ENCODE measurements around the gene ACVR1. TPM values are rescaled to one million over a fixed set of nuclear protein-coding genes. Genes with fewer than 3 reads are reported as not detected.

The ACVR1 gene
- total RNA-seq, 1 donor from 2014 or later: 34.4 TPM

DNA sequence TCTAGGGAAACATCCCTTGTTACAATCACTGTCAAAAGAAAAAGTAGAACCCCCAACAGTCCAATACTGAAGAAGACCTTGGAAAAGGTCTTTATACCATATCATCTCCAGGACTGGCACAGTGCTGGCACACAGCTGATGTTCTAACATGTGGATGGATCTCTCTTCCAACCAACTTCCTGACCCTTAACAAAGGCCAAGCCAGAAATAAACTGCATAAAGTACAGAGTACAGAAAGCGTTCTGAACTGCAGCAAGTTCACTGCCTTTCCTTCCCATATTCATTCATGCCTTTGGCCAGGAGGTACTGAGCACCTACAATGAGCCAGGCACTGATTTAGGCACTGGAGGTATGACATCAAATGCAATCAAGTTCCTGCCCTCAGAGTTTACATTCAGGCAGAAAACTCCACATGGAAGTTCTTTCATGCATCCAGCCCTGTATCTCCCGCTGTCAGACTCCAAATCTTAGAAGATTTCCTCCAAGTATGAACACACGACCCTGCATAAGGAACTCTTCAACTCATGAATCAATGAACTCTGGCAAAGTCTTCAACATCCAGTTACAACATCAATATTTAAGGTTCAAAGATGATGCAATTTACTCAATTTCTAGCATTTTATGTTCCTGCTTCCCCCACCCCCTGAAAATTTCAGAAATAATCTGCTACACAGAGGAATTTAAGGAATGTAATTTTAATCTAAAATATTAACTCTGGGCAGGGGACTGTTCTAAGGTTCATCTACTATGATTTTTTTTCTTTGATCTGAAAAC is 33.8 kb downstream of the ACVR1 start:
- Histone ChIP-seq H3K9me3 (no peaks in the 10 kb centered on the region), H3K4me1 (peaks cover 53% of the 10 kb centered on the region), H3K27ac (no peak overlapping the region), H3K4me3 (no peak overlapping the region), H3K27me3 (no peaks in the 10 kb centered on the region), H3K36me3 (no peaks in the 10 kb centered on the region)
- no peak for ATAC-seq
- intact Hi-C loops (cut with DNase I): no loop called here
- no peak for DNase-seq
- TF ChIP-seq, protein P1, sequence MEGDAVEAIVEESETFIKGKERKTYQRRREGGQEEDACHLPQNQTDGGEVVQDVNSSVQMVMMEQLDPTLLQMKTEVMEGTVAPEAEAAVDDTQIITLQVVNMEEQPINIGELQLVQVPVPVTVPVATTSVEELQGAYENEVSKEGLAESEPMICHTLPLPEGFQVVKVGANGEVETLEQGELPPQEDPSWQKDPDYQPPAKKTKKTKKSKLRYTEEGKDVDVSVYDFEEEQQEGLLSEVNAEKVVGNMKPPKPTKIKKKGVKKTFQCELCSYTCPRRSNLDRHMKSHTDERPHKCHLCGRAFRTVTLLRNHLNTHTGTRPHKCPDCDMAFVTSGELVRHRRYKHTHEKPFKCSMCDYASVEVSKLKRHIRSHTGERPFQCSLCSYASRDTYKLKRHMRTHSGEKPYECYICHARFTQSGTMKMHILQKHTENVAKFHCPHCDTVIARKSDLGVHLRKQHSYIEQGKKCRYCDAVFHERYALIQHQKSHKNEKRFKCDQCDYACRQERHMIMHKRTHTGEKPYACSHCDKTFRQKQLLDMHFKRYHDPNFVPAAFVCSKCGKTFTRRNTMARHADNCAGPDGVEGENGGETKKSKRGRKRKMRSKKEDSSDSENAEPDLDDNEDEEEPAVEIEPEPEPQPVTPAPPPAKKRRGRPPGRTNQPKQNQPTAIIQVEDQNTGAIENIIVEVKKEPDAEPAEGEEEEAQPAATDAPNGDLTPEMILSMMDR (IDR thresholded peaks at IDR 0.05): no peak

DNA sequence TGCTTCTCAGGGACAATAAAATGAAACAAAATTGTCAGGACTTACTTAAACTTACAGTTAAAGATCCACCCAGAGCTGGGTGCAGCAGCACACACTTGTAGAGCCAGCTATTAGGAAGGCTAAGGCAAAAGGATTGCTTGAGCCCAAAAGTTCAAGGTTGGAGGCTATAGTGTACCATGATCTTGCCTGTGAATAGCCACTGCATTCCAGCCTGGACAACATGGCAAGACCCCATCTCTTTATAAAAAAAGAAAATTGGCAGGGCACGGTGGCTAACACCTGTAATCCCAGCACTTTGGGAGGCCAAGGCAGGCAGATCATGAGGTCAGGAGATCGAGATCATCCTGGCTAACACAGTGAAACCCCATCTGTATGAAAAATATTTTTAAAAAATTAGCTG is 34.6 kb downstream of the ACVR1 start:
- Histone ChIP-seq H3K36me3 (no peaks in the 10 kb centered on the region), H3K27me3 (no peaks in the 10 kb centered on the region), H3K4me3 (no peak overlapping the region), H3K9me3 (no peaks in the 10 kb centered on the region), H3K4me1 (peaks cover 62% of the 10 kb centered on the region), H3K27ac (peak overlapping the region; percentile 3)
- intact Hi-C loops (cut with DNase I): no loop called here
- DNase-seq: no peak
- TF ChIP-seq, protein P1 (IDR thresholded peaks at IDR 0.05): no peak
- ATAC-seq: no peak

DNA sequence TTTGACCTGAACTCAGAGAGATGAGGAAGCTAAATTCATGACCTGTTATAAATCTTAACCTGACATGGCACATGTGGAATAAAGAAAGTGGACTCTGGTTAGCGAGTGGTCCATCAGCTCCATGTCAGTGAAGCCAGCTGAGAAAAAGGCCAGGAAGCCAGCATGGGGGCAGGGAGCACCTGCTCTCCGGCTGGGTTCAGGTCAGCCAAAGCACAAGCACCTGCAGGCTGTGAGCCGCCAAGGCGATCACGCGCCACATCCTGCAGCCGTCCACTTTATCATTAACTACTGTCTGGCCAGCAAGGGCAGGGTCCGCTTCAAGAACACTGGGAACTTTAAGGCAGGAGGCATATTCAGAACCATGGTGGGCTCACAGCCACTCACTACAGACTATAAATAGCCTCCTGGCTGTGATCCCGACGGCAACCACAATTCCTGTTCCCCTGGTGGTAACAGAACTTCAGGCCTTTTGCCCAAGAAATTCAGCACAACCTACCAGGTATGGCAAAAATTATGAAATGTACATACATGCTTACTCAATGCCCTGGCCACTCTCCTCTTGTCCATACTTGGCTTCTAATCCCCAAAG is 35.5 kb downstream of the ACVR1 start:
- no peaks in the 10 kb centered on the region for H3K9me3 ChIP-seq
- ATAC-seq (peak; percentile 73), DNase-seq (peak; percentile 77)
- no peaks in the 10 kb centered on the region for H3K27me3 ChIP-seq
- H3K4me1 ChIP-seq: peaks cover 65% of the 10 kb centered on the region
- TF ChIP-seq, protein P1 (IDR thresholded peaks at IDR 0.05): no peak
- intact Hi-C loops (cut with DNase I): no loop called here
- no peak overlapping the region for H3K4me3 ChIP-seq
- H3K27ac ChIP-seq: peak overlapping the region; percentile 3
- H3K36me3 ChIP-seq: no peaks in the 10 kb centered on the region

GRCh38 chr2:157839822-157840221 is 36.3 kb downstream of the ACVR1 start:
- no peaks in the 10 kb centered on the region for H3K36me3 ChIP-seq
- ATAC-seq (no peak), DNase-seq (no peak)
- H3K4me1 ChIP-seq: peaks cover 65% of the 10 kb centered on the region
- H3K27me3 ChIP-seq: no peaks in the 10 kb centered on the region
- H3K4me3 ChIP-seq: no peak overlapping the region
- TF ChIP-seq, protein P1 (IDR thresholded peaks at IDR 0.05): no peak
- H3K9me3 ChIP-seq: no peaks in the 10 kb centered on the region
- intact Hi-C loops (cut with DNase I): no loop called here
- no peak overlapping the region for H3K27ac ChIP-seq

- Histone ChIP-seq H3K9me3 (no peaks in the 10 kb centered on the region), H3K27ac (no peak overlapping the region), H3K36me3 (no peaks in the 10 kb centered on the region), H3K4me3 (no peak overlapping the region), H3K4me1 (peaks cover 65% of the 10 kb centered on the region), H3K27me3 (no peaks in the 10 kb centered on the region)
- no peak for DNase-seq
- TF ChIP-seq, protein P1 (IDR thresholded peaks at IDR 0.05): no peak
- ATAC-seq: no peak
- intact Hi-C loops (cut with DNase I): no loop called here
Observed at GRCh38 chr2:157839162-157839801, 36.8 kb downstream of the ACVR1 start.
